Measurements from ENCODE around the gene LMNTD2.

- TF ChIP-seq POLR2A (IDR thresholded peaks at IDR 0.05) = no peak
- TF ChIP-seq CTCF (IDR thresholded peaks at IDR 0.05) = no peak
Measured at GRCh38 chr11:603154-603553, 42.6 kb upstream of the LMNTD2 start.
